Psoas muscle (tissue), 8 donors: Measurements from ENCODE around the gene EVI2B. TPM values are rescaled to one million over a fixed set of nuclear protein-coding genes. Genes with fewer than 3 reads are reported as not detected.
"Not testable (repeated sequence)": the region's sequence is repeated elsewhere in the genome, so short reads cannot be mapped to it uniquely, and the experiment has no call there.

Experiments
- ATAC-seq, 4 donors: fragments of 200-7000 bp; cut with Tn5 transposase; one replicate each; pipeline ENCODE4 v1.9.1; 2020; ENCODE audit warnings: moderate library complexity in 3 of 4, mild to moderate bottlenecking in 2 of 4
- DNase-seq, 2 donors: peaks; one replicate each; pipeline ENCODE4 v3.0.0-alpha.2; 2020
- H3K27ac ChIP-seq: fragments of 200-600 bp; one replicate; pipeline ENCODE4 v1.8.0; 2022
- H3K27me3 ChIP-seq, 3 donors: fragments of 200-600 bp in 1 of 3; one replicate each; pipeline versions ENCODE4 v1.6.1 to v1.8.0; 2013 to 2022; ENCODE audit warnings: low read length in 2 of 3, mild to moderate bottlenecking in 2 of 3, moderate library complexity in 1 of 3; ENCODE audit not compliant: insufficient read depth in 3 of 3
- H3K36me3 ChIP-seq, 2 donors: fragments of 200-600 bp in 1 of 2; one replicate each; pipeline versions ENCODE4 v1.6.1 to v1.8.0; 2013 to 2022; ENCODE audit warnings: low read depth in 1 of 2, mild to moderate bottlenecking in 1 of 2, moderate library complexity in 1 of 2; ENCODE audit not compliant: insufficient read depth in 1 of 2
- H3K4me1 ChIP-seq: fragments of 200-600 bp; one replicate; pipeline ENCODE4 v1.8.0; 2022
- H3K4me3 ChIP-seq: fragments of 200-600 bp; one replicate; pipeline ENCODE4 v1.8.0; 2022; ENCODE audit warnings: mild to moderate bottlenecking
- H3K9me3 ChIP-seq: fragments of 200-600 bp; one replicate; pipeline ENCODE4 v1.8.0; 2022
- CTCF ChIP-seq: fragments of 200-600 bp; IDR thresholded peaks from one replicate; pipeline ENCODE4 v1.8.0; 2022; ENCODE audit warnings: antibody characterized with exemption
- WGBS, 3 donors: extraction: QIAGEN DNeasy Blood & Tissue Kit; methylation state at CpG; one replicate each; pipeline versions ENCODE4 v1.1.6 to v1.1.7; 2013; 5-methylcytosine and 5-hydroxymethylcytosine counted together
- intact Hi-C, 2 donors: fragments of 100-400 bp; cut with DNase I; formaldehyde crosslinking; loops; one replicate each; pipeline versions ENCODE4 v1.11.0 to v1.14.2; 2022
- polyA plus RNA-seq, 3 donors: library from polyadenylated mRNA; stranded (reverse); fragments of 200-250 nt; gene quantifications; one replicate each; pipeline ENCODE4 v1.2.3, GENCODE V29; 2013
- total RNA-seq, 4 donors: library from RNA; stranded (reverse); fragmentation: NEBNext Ultra II Directional in 2 of 4; extraction: Animal tissue kit (Norgen Biotek cat#: 25700) in 2 of 4; gene quantifications; one replicate each; pipeline versions ENCODE4 v1.2.1 to v1.2.4, GENCODE V29; 2021 to 2023
- donor health status: healthy with polysubstance abuse.
- donor health status: DM: no; HTN: no; CAD: no; lungs with moderate emphysema.
- donor health status: Bipolar disorder and iron deficiency.
- donor health status: healthy.
- donor health status: DM: yes; HTN: yes; CAD: no.
- donor health status: DM: no; HTN: no; CAD: no.
- donor health status: DM: no; HTN: no; CAD: no.
- donor health status: DM: yes; HTN: yes; CAD: no.

The EVI2B gene
- total and polyA plus RNA-seq, 7 donors, result 0.51 to 2.9 (median 1.2) TPM

- intact Hi-C loops, result no loop called here
These were observed 22.0 kb downstream of the EVI2B start for GRCh38 chr17:31291820-31292219.

DNA sequence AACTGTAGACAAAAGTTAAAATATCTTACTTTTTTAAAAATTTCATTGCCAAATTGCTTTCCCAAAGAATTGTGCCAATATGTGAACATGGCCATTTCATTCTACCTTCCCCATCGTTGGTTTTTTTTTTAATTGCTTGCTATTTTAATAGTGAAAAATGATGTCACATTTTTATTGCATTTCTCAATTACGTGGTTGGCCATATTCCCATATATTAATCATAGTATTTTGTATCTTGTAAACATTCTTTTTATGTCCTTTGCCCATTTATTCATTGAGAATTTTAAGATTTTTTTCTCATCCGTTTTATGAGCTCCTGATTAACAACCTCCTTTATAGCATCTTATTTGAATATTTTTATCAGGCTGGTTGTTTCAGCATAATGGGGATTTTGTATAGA lies 24.1 kb downstream of the EVI2B start:
- WGBS, 3 donors, result 65 to 76% (median 67%) methylated on average over 3 of the region's 3 CpGs
- intact Hi-C loops, result no loop called here
- no peaks in the 10 kb centered on the region for H3K27me3 ChIP-seq
- no peak for TF ChIP-seq CTCF
- H3K4me3 ChIP-seq, result no peak overlapping the region
- ATAC-seq (no peak), DNase-seq (no peak)
- H3K36me3 ChIP-seq, result no peaks in the 10 kb centered on the region
- no peak overlapping the region for H3K27ac ChIP-seq
- no peaks in the 10 kb centered on the region for H3K4me1 ChIP-seq
- H3K9me3 ChIP-seq, result no peaks in the 10 kb centered on the region

More at GRCh38 chr17:31291820-31292219, 22.0 kb downstream of the EVI2B start:
- no peak for TF ChIP-seq CTCF
- DNase-seq (no peak), ATAC-seq (no peak)
- Histone ChIP-seq H3K36me3 (no peaks in the 10 kb centered on the region), H3K4me1 (no peaks in the 10 kb centered on the region), H3K27ac (no peak overlapping the region), H3K4me3 (no peak overlapping the region), H3K27me3 (no peaks in the 10 kb centered on the region), H3K9me3 (no peaks in the 10 kb centered on the region)

- intact Hi-C loops, DNase-seq, H3K36me3 ChIP-seq: not testable (repeated sequence)
These were observed 25.9 kb downstream of the EVI2B start for GRCh38 chr17:31287932-31288331.

DNA sequence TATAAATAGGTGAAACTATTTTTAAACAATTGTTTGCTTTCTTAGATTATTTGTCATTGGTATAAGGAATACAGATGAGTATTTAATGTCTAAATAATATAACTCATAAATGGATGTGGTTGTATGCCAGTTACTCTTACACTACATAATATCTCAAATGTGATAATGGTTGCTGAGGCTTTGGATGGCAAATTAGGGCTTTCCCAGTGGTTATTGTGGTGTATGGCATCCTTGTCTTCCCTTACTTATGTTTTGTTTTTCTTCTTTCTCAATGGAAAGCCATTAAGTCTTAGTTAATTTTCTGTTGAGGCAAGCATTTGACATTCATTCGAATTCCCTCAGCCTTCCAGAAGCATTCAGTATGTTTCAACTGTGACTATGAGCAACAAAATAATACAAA lies 27.3 kb downstream of the EVI2B start:
- 91 to 95% (median 94%) methylated on average over 1 of the region's 1 CpG for WGBS, 3 donors
- Histone ChIP-seq H3K4me1 (no peaks in the 10 kb centered on the region), H3K9me3 (no peaks in the 10 kb centered on the region), H3K27ac (no peak overlapping the region), H3K36me3 (peaks cover 0 to 2% of the 10 kb centered on the region in 2 donors), H3K4me3 (no peak overlapping the region), H3K27me3 (no peaks in the 10 kb centered on the region)
- no peak for TF ChIP-seq CTCF
- no peak for ATAC-seq
- DNase-seq, result no peak
- intact Hi-C loops, result no loop called here

More at GRCh38 chr17:31287932-31288331, 25.9 kb downstream of the EVI2B start:
- not testable (repeated sequence) for H3K27ac ChIP-seq, H3K4me1 ChIP-seq, ATAC-seq, H3K9me3 ChIP-seq, H3K4me3 ChIP-seq, H3K27me3 ChIP-seq
- WGBS, 3 donors, result 71 to 100% (median 89%) methylated on average over 1 of the region's 1 CpG

GRCh38 chr17:31283841-31284240 lies 30.0 kb downstream of the EVI2B start:
- H3K4me1 ChIP-seq, result no peaks in the 10 kb centered on the region
- no peaks in the 10 kb centered on the region for H3K27me3 ChIP-seq
- ATAC-seq (no peak), DNase-seq (no peak)
- H3K9me3 ChIP-seq, result no peaks in the 10 kb centered on the region
- intact Hi-C loops, result no loop called here
- H3K27ac ChIP-seq, result no peak overlapping the region
- H3K36me3 ChIP-seq, result peaks cover 0 to 12% of the 10 kb centered on the region in 2 donors
- TF ChIP-seq CTCF, result no peak
- no peak overlapping the region for H3K4me3 ChIP-seq
